WTC11 (cell line): ENCODE results near the gene CCDC83. TPM values are rescaled to one million over a fixed set of nuclear protein-coding genes. Genes with fewer than 3 reads are reported as not detected.
A peak's percentile ranks its signal among the peaks of the same experiment; 100 is the strongest.
"Not testable (repeated sequence)": the region's sequence is repeated elsewhere in the genome, so short reads cannot be mapped to it uniquely, and the experiment has no call there.

ENCODE experiments used
- ATAC-seq: fragments of 200-7000 bp; cut with Tn5 transposase; 2 replicates; pipeline ENCODE4 v1.10.0; 2021; ENCODE audit warnings: mild to moderate bottlenecking, moderate library complexity
- CTCF ChIA-PET: fragments of 300-600 bp; sonication (Branson Sonifier 250); formaldehyde crosslinking; loops from one replicate; lab custom pipeline; 2021; ENCODE audit warnings: antibody characterized with exemption; lab: Charles Lee
- POLR2A ChIA-PET: fragments of 350-600 bp; sonication (Branson Sonifier 250); formaldehyde crosslinking; loops from one replicate; lab custom pipeline; 2021; ENCODE audit warnings: antibody characterized with exemption; lab: Charles Lee
- DNase-seq: peaks from one replicate; pipeline ENCODE4 v3.0.0; 2021; ENCODE audit warnings: low spot score
- H3K27ac Mint-ChIP-seq: 2 replicates; pipeline ENCODE4 v1.8.0; 2021; ENCODE audit warnings: mixed read lengths
- H3K27me3 Mint-ChIP-seq: 2 replicates; pipeline ENCODE4 v1.8.0; 2021; ENCODE audit warnings: low read depth, mild to moderate bottlenecking, moderate library complexity, mixed read lengths
- H3K36me3 Mint-ChIP-seq: 2 replicates; pipeline ENCODE4 v1.8.0; 2021; ENCODE audit warnings: mixed read lengths
- H3K4me1 Mint-ChIP-seq: 2 replicates; pipeline ENCODE4 v1.8.0; 2022; ENCODE audit warnings: mixed read lengths
- H3K4me3 Mint-ChIP-seq: 2 replicates; pipeline ENCODE4 v1.8.0; 2021; ENCODE audit warnings: mild to moderate bottlenecking, moderate library complexity, mixed read lengths
- H3K9me3 Mint-ChIP-seq: 2 replicates; pipeline ENCODE4 v1.8.0; 2021; ENCODE audit warnings: mixed read lengths
- CBFB ChIP-seq: sonication (generic); formaldehyde crosslinking; IDR thresholded peaks from 2 replicates; pipeline ENCODE4 v1.8.1; 2022; ENCODE audit warnings: mild to moderate bottlenecking, low read depth, missing genetic modification reagents
- ELF4 ChIP-seq: sonication (generic); formaldehyde crosslinking; IDR thresholded peaks from 2 replicates; pipeline ENCODE4 v1.8.1; 2022; ENCODE audit warnings: low read depth, mild to moderate bottlenecking, moderate library complexity, missing genetic modification reagents
- GABPB1 ChIP-seq: sonication (generic); formaldehyde crosslinking; IDR thresholded peaks from 2 replicates; pipeline ENCODE4 v1.8.1; 2023; ENCODE audit warnings: mild to moderate bottlenecking, missing genetic modification reagents
- GTF2I ChIP-seq: fragments of 250-450 bp; sonication (Bioruptor Pico); conservative IDR thresholded peaks from 2 replicates; pipeline ENCODE4 v1.4.0; 2021; ENCODE audit warnings: mild to moderate bottlenecking
- NFE2L1 ChIP-seq: sonication (generic); formaldehyde crosslinking; IDR thresholded peaks from 2 replicates; pipeline ENCODE4 v1.8.1; 2023; ENCODE audit warnings: missing genetic modification reagents
- NR2C2 ChIP-seq: sonication (generic); formaldehyde crosslinking; IDR thresholded peaks from 2 replicates; pipeline ENCODE4 v1.8.0; 2022; ENCODE audit warnings: mild to moderate bottlenecking, missing genetic modification reagents
- OVOL2 ChIP-seq: fragments of 250-450 bp; sonication (Bioruptor Pico); IDR thresholded peaks from 2 replicates; pipeline ENCODE4 v1.9.0; 2021; ENCODE audit warnings: mild to moderate bottlenecking, borderline replicate concordance
- SP1 ChIP-seq: sonication (generic); formaldehyde crosslinking; conservative IDR thresholded peaks from 2 replicates; pipeline ENCODE4 v1.8.1; 2022; ENCODE audit warnings: missing genetic modification reagents
- ZNF121 ChIP-seq: sonication (generic); formaldehyde crosslinking; IDR thresholded peaks from 2 replicates; pipeline ENCODE4 v1.8.0; 2023; ENCODE audit warnings: missing genetic modification reagents
- total RNA-seq: library from RNA; stranded (reverse); gene quantifications from 3 replicates; pipeline ENCODE4 v1.2.3, GENCODE V29; 2021
- TF ChIP-seq, protein P1 (sequence below): sonication (generic); formaldehyde crosslinking; conservative IDR thresholded peaks from 2 replicates; pipeline ENCODE4 v1.8.1; 2023; ENCODE audit warnings: mild to moderate bottlenecking, low read depth, missing genetic modification reagents, moderate library complexity
- TF ChIP-seq, protein P2 (sequence below): sonication (generic); formaldehyde crosslinking; IDR thresholded peaks from 2 replicates; pipeline ENCODE4 v1.8.1; 2023; ENCODE audit warnings: mild to moderate bottlenecking, missing genetic modification reagents, borderline replicate concordance
- TF ChIP-seq, protein P3 (sequence below): fragments of 250-450 bp; sonication (Bioruptor Pico); conservative IDR thresholded peaks from 2 replicates; pipeline ENCODE4 v1.9.0; 2021; ENCODE audit warnings: mild to moderate bottlenecking
- TF ChIP-seq, protein P4 (sequence below): sonication (generic); formaldehyde crosslinking; IDR thresholded peaks from 2 replicates; pipeline ENCODE4 v1.8.1; 2023; ENCODE audit warnings: mild to moderate bottlenecking, missing genetic modification reagents, moderate library complexity

The CCDC83 gene
- total RNA-seq, 1 experiment from 2014 or later, result not detected

GRCh38 chr11:85922367-85922766, 67.2 kb downstream of the CCDC83 start:
- peaks cover 4% of the 10 kb centered on the region; the same call in 1 of the 2 replicates for H3K9me3 Mint-ChIP-seq
- peaks cover 14% of the 10 kb centered on the region for H3K27me3 Mint-ChIP-seq
- ChIA-PET POLR2A (no interaction called here), CTCF (interaction anchor here (1.3 kb wide), 1 partner anchor 68 kb away, joined by 13 read pairs; the partner anchor contains the start of gene CCDC83)
- DNase-seq (no peak), ATAC-seq (no peak)
- no peak overlapping the region for H3K27ac Mint-ChIP-seq
- TF ChIP-seq NFE2L1 (CRISPR knock-in tag) (no peak), GTF2I (CRISPR knock-in tag) (no peak), OVOL2 (CRISPR knock-in tag) (no peak), SP1 (CRISPR knock-in tag) (no peak), CBFB (CRISPR knock-in tag) (no peak)
- TF ChIP-seq, protein P1, sequence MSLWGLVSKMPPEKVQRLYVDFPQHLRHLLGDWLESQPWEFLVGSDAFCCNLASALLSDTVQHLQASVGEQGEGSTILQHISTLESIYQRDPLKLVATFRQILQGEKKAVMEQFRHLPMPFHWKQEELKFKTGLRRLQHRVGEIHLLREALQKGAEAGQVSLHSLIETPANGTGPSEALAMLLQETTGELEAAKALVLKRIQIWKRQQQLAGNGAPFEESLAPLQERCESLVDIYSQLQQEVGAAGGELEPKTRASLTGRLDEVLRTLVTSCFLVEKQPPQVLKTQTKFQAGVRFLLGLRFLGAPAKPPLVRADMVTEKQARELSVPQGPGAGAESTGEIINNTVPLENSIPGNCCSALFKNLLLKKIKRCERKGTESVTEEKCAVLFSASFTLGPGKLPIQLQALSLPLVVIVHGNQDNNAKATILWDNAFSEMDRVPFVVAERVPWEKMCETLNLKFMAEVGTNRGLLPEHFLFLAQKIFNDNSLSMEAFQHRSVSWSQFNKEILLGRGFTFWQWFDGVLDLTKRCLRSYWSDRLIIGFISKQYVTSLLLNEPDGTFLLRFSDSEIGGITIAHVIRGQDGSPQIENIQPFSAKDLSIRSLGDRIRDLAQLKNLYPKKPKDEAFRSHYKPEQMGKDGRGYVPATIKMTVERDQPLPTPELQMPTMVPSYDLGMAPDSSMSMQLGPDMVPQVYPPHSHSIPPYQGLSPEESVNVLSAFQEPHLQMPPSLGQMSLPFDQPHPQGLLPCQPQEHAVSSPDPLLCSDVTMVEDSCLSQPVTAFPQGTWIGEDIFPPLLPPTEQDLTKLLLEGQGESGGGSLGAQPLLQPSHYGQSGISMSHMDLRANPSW, result no peak
- TF ChIP-seq, protein P2, sequence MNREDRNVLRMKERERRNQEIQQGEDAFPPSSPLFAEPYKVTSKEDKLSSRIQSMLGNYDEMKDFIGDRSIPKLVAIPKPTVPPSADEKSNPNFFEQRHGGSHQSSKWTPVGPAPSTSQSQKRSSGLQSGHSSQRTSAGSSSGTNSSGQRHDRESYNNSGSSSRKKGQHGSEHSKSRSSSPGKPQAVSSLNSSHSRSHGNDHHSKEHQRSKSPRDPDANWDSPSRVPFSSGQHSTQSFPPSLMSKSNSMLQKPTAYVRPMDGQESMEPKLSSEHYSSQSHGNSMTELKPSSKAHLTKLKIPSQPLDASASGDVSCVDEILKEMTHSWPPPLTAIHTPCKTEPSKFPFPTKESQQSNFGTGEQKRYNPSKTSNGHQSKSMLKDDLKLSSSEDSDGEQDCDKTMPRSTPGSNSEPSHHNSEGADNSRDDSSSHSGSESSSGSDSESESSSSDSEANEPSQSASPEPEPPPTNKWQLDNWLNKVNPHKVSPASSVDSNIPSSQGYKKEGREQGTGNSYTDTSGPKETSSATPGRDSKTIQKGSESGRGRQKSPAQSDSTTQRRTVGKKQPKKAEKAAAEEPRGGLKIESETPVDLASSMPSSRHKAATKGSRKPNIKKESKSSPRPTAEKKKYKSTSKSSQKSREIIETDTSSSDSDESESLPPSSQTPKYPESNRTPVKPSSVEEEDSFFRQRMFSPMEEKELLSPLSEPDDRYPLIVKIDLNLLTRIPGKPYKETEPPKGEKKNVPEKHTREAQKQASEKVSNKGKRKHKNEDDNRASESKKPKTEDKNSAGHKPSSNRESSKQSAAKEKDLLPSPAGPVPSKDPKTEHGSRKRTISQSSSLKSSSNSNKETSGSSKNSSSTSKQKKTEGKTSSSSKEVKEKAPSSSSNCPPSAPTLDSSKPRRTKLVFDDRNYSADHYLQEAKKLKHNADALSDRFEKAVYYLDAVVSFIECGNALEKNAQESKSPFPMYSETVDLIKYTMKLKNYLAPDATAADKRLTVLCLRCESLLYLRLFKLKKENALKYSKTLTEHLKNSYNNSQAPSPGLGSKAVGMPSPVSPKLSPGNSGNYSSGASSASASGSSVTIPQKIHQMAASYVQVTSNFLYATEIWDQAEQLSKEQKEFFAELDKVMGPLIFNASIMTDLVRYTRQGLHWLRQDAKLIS (CRISPR knock-in tag), result no peak
- TF ChIP-seq, protein P3, sequence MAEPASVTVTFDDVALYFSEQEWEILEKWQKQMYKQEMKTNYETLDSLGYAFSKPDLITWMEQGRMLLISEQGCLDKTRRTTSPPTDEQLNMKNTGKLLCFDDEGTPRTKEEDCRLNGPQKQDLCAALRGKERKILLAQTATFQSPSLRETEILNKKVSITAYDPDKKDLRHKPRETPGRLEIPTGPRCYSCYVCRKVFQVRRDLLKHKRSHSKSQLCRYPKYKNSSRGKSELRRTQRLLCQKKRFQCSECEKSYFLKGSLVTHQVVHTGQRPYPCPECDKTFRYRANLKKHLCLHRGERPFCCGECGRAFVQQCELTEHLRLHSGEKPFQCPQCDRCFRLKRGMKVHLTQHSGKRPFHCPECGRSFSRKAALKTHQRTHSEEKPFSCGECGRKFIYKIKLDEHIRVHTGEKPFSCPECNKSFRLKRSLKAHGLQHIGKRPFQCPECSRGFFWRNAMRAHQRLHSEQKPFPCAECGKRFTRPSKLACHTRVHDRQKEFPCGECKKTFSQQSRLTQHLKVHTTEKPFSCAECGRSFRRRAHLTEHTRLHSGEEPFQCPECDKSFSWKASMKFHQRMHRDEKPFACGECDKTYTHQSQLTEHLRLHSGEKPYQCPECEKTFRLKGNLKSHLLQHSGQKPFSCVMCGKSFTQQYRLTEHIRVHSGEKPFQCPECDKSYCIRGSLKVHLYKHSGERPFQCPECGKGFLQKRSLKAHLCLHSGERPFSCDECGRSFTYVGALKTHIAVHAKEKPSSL, result no peak
- H3K4me3 Mint-ChIP-seq, result no peak overlapping the region
- H3K36me3 Mint-ChIP-seq, result no peaks in the 10 kb centered on the region
- H3K4me1 Mint-ChIP-seq, result peaks cover 22% of the 10 kb centered on the region

DNA sequence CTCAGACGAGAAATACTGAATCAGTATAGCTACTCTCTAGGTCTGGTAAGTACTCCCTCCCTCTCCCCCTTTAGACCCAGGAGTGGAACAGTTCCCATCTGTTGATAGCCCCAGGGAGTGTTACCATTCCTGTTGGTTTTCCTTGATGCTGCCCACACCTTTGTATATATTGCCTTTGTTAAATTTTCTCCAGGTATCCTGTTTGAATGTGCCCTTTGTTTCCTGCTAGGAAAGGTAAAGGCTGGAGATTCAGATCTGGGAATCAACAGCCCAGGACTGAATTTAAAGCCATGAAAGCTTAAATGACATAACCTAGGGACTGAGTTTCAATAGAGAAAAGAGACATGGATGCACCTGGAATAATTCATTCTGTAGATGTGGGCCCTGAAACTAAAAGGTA, 68.3 kb downstream of the CCDC83 start:
- ChIA-PET CTCF (no interaction called here), POLR2A (no interaction called here)
- H3K4me1 Mint-ChIP-seq, result peaks cover 17% of the 10 kb centered on the region
- peaks cover 25% of the 10 kb centered on the region for H3K27me3 Mint-ChIP-seq
- DNase-seq (no peak), ATAC-seq (no peak; the same call in 1 of the 2 replicates)
- TF ChIP-seq GABPB1 (CRISPR knock-in tag), result peak; percentile 41
- TF ChIP-seq ZNF121 (CRISPR knock-in tag), result no peak
- no peak overlapping the region for H3K27ac Mint-ChIP-seq
- no peaks in the 10 kb centered on the region for H3K36me3 Mint-ChIP-seq
- no peaks in the 10 kb centered on the region for H3K9me3 Mint-ChIP-seq
- H3K4me3 Mint-ChIP-seq, result no peak overlapping the region

- H3K36me3 Mint-ChIP-seq, DNase-seq, CTCF ChIA-PET, H3K4me1 Mint-ChIP-seq, H3K4me3 Mint-ChIP-seq, ATAC-seq, H3K27ac Mint-ChIP-seq, POLR2A ChIA-PET: not testable (repeated sequence)
- peaks cover 56% of the 10 kb centered on the region for H3K27me3 Mint-ChIP-seq
- H3K9me3 Mint-ChIP-seq, result peaks cover 15% of the 10 kb centered on the region
These were observed 71.6 kb downstream of the CCDC83 start for GRCh38 chr11:85926653-85927214.

DNA sequence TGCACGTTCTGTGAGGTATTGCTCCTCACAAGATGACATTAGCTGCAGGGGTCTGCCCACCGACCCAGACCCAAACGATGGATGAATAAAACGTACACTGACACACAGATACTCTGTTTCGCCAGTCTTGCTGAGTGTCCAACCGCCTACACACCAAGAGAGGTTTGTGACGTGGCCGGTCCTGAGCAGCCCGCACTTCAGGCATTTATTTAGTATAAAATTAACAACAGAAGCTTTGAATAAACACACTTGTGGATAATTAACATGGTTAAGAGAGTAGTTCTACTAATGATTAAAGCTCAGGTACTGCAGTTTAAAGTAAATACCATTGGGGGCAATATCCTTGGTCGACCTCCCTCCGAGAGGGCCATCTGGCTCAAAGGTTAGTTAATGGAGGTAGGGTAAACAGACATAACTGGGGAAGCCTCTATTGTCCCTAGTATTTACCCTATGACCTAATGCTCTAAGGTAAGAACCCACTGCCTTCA, 75.7 kb downstream of the CCDC83 start:
- H3K4me1 Mint-ChIP-seq, result no peaks in the 10 kb centered on the region
- no peak for ATAC-seq
- CTCF ChIA-PET, result no interaction called here
- no peak for DNase-seq
- TF ChIP-seq, protein P4, sequence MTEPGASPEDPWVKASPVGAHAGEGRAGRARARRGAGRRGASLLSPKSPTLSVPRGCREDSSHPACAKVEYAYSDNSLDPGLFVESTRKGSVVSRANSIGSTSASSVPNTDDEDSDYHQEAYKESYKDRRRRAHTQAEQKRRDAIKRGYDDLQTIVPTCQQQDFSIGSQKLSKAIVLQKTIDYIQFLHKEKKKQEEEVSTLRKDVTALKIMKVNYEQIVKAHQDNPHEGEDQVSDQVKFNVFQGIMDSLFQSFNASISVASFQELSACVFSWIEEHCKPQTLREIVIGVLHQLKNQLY (CRISPR knock-in tag), result no peak
- TF ChIP-seq GABPB1 (CRISPR knock-in tag) (peak; percentile 27; the same call in 1 of the 2 replicates), ELF4 (CRISPR knock-in tag) (no peak), NR2C2 (no peak)
- TF ChIP-seq, all 79 proteins: peak for 1
- Mint-ChIP-seq H3K36me3 (no peaks in the 10 kb centered on the region), H3K27me3 (peaks cover 88% of the 10 kb centered on the region), H3K27ac (no peak overlapping the region), H3K4me3 (no peak overlapping the region), H3K9me3 (peaks cover 15% of the 10 kb centered on the region)
- POLR2A ChIA-PET, result no interaction called here
